Measurements from ENCODE around the gene TFAP2A. TPM values are rescaled to one million over a fixed set of nuclear protein-coding genes. Genes with fewer than 3 reads are reported as not detected.

TFAP2A gene
- 1 to 10 TPM in 1 of 9 donors, under 1 TPM in 7, not detected in 1; 0.16 to 1.4 (median 0.31) TPM for total RNA-seq
- polyA plus RNA-seq = under 1 TPM; 0.11 to 0.30 TPM
- long read RNA-seq, donor 1 = 0 reads
- long read RNA-seq, donor 2 = 0 reads
- long read RNA-seq, donor 3 = 0 reads

GRCh38 chr6:10414756-10415616 lies at the start of gene TFAP2A:
Gene TFAP2A, minus strand, starts transcription at chr6:10415074. Its CDS starts 83 bp downstream, at chr6:10414991.
- intact Hi-C loops (cut with DNase I) = loop anchor here in 1 of 10 donors (10.0 kb wide), 1 partner anchor 380 kb away; no protein-coding TSS in a partner anchor
- peaks cover 70 to 99% (median 95%) of the 10 kb centered on the region in 9 donors for H3K27me3 ChIP-seq
- peak within 1 kb of the TSS in 10 of 12 donors; percentile 13 to 86 (median 60) for H3K4me3 ChIP-seq

GRCh38 chr6:10463491-10464481 lies 48.9 kb upstream of the TFAP2A start:
- Histone ChIP-seq H3K27me3 (peaks cover 0 to 21% (median 0%) of the 10 kb centered on the region in 9 donors), H3K9me3 (no peaks in the 10 kb centered on the region), H3K4me1 (no peaks in the 10 kb centered on the region), H3K27ac (no peak overlapping the region), H3K36me3 (no peaks in the 10 kb centered on the region), H3K4me3 (no peak overlapping the region)
- WGBS, 4 donors = 60 to 66% (median 62%) methylated on average over 16 of the region's 16 CpGs
- TF ChIP-seq CTCF (IDR thresholded peaks at IDR 0.05) (no peak), POLR2A (IDR thresholded peaks at IDR 0.05) (no peak)
- DNase-seq (no peak), ATAC-seq (no peak)
- intact Hi-C loops (cut with DNase I) = no loop called here

More at GRCh38 chr6:10414756-10415616, at the start of gene TFAP2A:
- H3K36me3 ChIP-seq = no peaks in the 10 kb centered on the region
- peaks cover 0 to 67% (median 33%) of the 10 kb centered on the region in 12 donors for H3K4me1 ChIP-seq
- no peak for DNase-seq
- TF ChIP-seq POLR2A (IDR thresholded peaks at IDR 0.05) (no peak), CTCF (IDR thresholded peaks at IDR 0.05) (no peak)
- no peaks in the 10 kb centered on the region for H3K9me3 ChIP-seq
- H3K27ac ChIP-seq = no peak within 1 kb of the TSS
- 2 to 5% (median 3%) methylated on average over 54 to 58 of the region's 58 CpGs for WGBS, 4 donors
- no peak for ATAC-seq

- Histone ChIP-seq H3K27ac (no peak overlapping the region), H3K4me3 (no peak overlapping the region), H3K9me3 (no peaks in the 10 kb centered on the region), H3K36me3 (no peaks in the 10 kb centered on the region), H3K4me1 (no peaks in the 10 kb centered on the region), H3K27me3 (peaks cover 0 to 22% (median 0%) of the 10 kb centered on the region in 9 donors)
- ATAC-seq (no peak), DNase-seq (no peak)
- 85 to 89% (median 88%) methylated on average over 11 to 12 of the region's 12 CpGs for WGBS, 4 donors
- intact Hi-C loops (cut with DNase I) = no loop called here
- TF ChIP-seq POLR2A (IDR thresholded peaks at IDR 0.05) = no peak
- no peak for TF ChIP-seq CTCF (IDR thresholded peaks at IDR 0.05)
Measured at GRCh38 chr6:10463040-10463439, 48.2 kb upstream of the TFAP2A start.

Measured in heart left ventricle (tissue), 16 donors.